Caco-2 (cell line): Measurements from ENCODE around the gene FAM53A. TPM values are rescaled to one million over a fixed set of nuclear protein-coding genes. Genes with fewer than 3 reads are reported as not detected.
"Not testable (repeated sequence)": the region's sequence is repeated elsewhere in the genome, so short reads cannot be mapped to it uniquely, and the experiment has no call there.

Source experiments
- BruUV-seq: library from RNA; stranded (reverse); fragments of 400-500 nt; replicated peaks from 2 replicates; lab custom pipeline; 2021; lab: Mats Ljungman, UMichigan
- CTCF ChIA-PET: fragments of 300-600 bp; sonication (Branson Sonifier 250); formaldehyde crosslinking; loops from one replicate; lab custom pipeline; 2022; ENCODE audit warnings: antibody characterized with exemption; lab: Charles Lee
- POLR2A ChIA-PET: fragments of 300-600 bp; sonication (Branson Sonifier 250); formaldehyde crosslinking; loops from one replicate; lab custom pipeline; 2022; ENCODE audit warnings: antibody characterized with exemption; lab: Charles Lee
- DNase-seq, 2 experiments: peaks; one replicate each; pipeline versions ENCODE4 v3.0.0 to v3.0.0-alpha.2; 2020 to 2022
- H3K27me3 ChIP-seq: replicated peaks from 2 replicates; pipeline ENCODE4 v1.6.0; 2011; ENCODE audit warnings: low read length; ENCODE audit not compliant: control insufficient read depth, insufficient read depth
- H3K36me3 ChIP-seq: 2 replicates; pipeline ENCODE4 v1.5.1; 2011; ENCODE audit warnings: low read length; ENCODE audit not compliant: control insufficient read depth, insufficient read depth
- H3K4me1 ChIP-seq: fragments of 250-450 bp; sonication (Bioruptor Pico); 2 replicates; pipeline ENCODE4 v1.5.1; 2020; ENCODE audit warnings: mild to moderate bottlenecking
- H3K4me3 ChIP-seq: 2 replicates; pipeline ENCODE4 v1.5.1; 2011; ENCODE audit warnings: low read depth, mild to moderate bottlenecking, control low read depth, low read length
- H3K9me3 ChIP-seq: fragments of 250-450 bp; sonication (Bioruptor Pico); 2 replicates; pipeline ENCODE4 v1.5.1; 2020; ENCODE audit warnings: mild to moderate bottlenecking, moderate library complexity
- H3K27ac Mint-ChIP-seq: one replicate; pipeline ENCODE4 v1.8.0; 2022; ENCODE audit warnings: mixed read lengths; ENCODE audit not compliant: unreplicated experiment
- H3K27me3 Mint-ChIP-seq: one replicate; pipeline ENCODE4 v1.8.0; 2022; ENCODE audit warnings: mixed read lengths; ENCODE audit not compliant: insufficient read depth, unreplicated experiment
- H3K36me3 Mint-ChIP-seq: one replicate; pipeline ENCODE4 v1.8.0; 2022; ENCODE audit warnings: mild to moderate bottlenecking, mixed read lengths; ENCODE audit not compliant: insufficient read depth, unreplicated experiment
- H3K4me1 Mint-ChIP-seq: one replicate; pipeline ENCODE4 v1.8.0; 2022; ENCODE audit warnings: low read depth, mixed read lengths; ENCODE audit not compliant: unreplicated experiment
- H3K4me3 Mint-ChIP-seq: one replicate; pipeline ENCODE4 v1.8.0; 2022; ENCODE audit warnings: mild to moderate bottlenecking, moderate library complexity, mixed read lengths; ENCODE audit not compliant: unreplicated experiment
- H3K9me3 Mint-ChIP-seq: one replicate; pipeline ENCODE4 v1.8.0; 2022; ENCODE audit warnings: mixed read lengths; ENCODE audit not compliant: unreplicated experiment
- intact Hi-C: fragments of 100-400 bp; cut with micrococcal nuclease; formaldehyde crosslinking; loops from one replicate; pipeline ENCODE4 v1.10.0; 2022; ENCODE audit not compliant: unreplicated experiment
- total RNA-seq: library from RNA; stranded (reverse); gene quantifications from 2 replicates; pipeline ENCODE4 v1.2.3, GENCODE V29; 2022
- TF ChIP-seq, protein P1 (sequence below), 2 experiments: fragments of 200-600 bp in 1 of 2; IDR thresholded peaks; 1 replicate in 1 of 2; 2 replicates in 1 of 2; pipeline versions ENCODE4 v1.5.1 to v1.8.0; 2011 to 2022; ENCODE audit warnings: antibody characterized with exemption in 1 of 2, control low read depth in 1 of 2, inconsistent platforms in 1 of 2, low read depth in 1 of 2, low read length in 1 of 2, mild to moderate bottlenecking in 1 of 2, moderate library complexity in 1 of 2; ENCODE audit not compliant: insufficient read depth in 1 of 2, severe bottlenecking in 1 of 2, unreplicated experiment in 1 of 2

The FAM53A gene
- total RNA-seq, 1 experiment from 2014 or later, result 4.1 TPM

DNA sequence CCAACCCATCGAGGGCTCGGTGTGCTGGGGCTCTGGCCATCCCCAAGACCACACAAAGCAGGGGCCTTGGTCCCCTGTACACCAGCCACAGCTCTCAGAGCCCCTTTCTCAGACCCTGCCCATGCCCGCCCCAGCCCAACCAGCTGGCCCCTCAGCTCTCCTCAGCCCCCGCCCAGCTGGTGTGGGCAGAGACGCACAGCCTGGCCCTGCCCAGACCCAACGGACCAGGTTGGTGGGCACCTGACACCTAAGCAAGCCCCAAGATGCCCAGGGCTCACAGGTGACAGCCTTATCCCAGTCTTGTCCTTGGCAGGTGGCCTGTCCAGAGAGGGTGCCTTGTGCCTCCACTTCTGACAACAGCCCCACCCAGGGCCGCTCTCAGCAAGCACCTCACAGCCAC is 42.4 kb downstream of the FAM53A start:
- CTCF ChIA-PET, result no interaction called here
- Histone ChIP-seq H3K4me1 (no peaks in the 10 kb centered on the region), H3K27me3 (no peaks in the 10 kb centered on the region), H3K9me3 (no peaks in the 10 kb centered on the region), H3K4me3 (no peak overlapping the region), H3K36me3 (no peaks in the 10 kb centered on the region)
- no peaks in the 10 kb centered on the region for H3K36me3 Mint-ChIP-seq
- H3K27me3 Mint-ChIP-seq, result no peaks in the 10 kb centered on the region
- POLR2A ChIA-PET, result no interaction called here
- no TSS peak for BruUV-seq
- H3K4me1 Mint-ChIP-seq, result no peaks in the 10 kb centered on the region
- DNase-seq, result no peak
- H3K9me3 Mint-ChIP-seq, result no peaks in the 10 kb centered on the region
- H3K27ac Mint-ChIP-seq, result no peak overlapping the region
- no peak overlapping the region for H3K4me3 Mint-ChIP-seq
- TF ChIP-seq, protein P1, sequence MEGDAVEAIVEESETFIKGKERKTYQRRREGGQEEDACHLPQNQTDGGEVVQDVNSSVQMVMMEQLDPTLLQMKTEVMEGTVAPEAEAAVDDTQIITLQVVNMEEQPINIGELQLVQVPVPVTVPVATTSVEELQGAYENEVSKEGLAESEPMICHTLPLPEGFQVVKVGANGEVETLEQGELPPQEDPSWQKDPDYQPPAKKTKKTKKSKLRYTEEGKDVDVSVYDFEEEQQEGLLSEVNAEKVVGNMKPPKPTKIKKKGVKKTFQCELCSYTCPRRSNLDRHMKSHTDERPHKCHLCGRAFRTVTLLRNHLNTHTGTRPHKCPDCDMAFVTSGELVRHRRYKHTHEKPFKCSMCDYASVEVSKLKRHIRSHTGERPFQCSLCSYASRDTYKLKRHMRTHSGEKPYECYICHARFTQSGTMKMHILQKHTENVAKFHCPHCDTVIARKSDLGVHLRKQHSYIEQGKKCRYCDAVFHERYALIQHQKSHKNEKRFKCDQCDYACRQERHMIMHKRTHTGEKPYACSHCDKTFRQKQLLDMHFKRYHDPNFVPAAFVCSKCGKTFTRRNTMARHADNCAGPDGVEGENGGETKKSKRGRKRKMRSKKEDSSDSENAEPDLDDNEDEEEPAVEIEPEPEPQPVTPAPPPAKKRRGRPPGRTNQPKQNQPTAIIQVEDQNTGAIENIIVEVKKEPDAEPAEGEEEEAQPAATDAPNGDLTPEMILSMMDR (IDR thresholded peaks at IDR 0.05; ENCODE audit: insufficient read depth in 1 of 2, low read depth in 1 of 2, low read length in 1 of 2, severe bottlenecking in 1 of 2, unreplicated experiment in 1 of 2), result no peak
- intact Hi-C loops, result no loop called here

DNA sequence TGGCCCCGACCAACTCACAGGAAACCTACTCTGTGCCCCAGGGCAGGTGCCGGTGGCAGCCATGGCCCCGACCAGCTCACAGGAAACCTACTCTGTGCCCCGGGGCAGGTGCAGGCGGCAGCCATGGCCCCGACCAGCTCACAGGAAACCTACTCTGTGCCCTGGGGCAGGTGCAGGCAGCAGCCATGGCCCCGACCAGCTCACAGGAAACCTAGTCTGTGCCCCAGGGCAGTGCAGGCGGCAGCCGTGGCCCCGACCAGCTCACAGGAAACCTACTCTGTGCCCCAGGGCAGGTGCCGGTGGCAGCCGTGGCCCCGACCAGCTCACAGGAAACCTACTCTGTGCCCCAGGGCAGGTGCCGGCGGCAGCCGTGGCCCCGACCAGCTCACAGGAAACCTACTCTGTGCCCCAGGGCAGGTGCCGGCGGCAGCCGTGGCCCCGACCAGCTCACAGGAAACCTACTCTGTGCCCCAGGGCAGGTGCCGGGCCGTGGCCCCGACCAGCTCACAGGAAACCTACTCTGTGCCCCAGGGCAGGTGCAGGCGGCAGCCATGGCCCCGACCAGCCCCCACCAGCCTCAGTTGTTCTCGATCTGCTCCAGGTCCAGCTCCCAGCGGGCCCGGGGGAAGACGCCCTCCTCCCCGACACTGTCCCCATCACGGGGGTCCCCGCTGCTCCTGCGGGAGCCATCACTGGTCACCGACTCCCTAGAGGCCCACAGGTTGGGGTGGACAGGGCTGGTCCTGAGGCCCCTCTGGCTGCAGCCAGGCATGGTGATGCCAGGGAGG is 43.2 kb downstream of the FAM53A start:
- H3K36me3 Mint-ChIP-seq, POLR2A ChIA-PET, H3K36me3 ChIP-seq, H3K9me3 Mint-ChIP-seq, H3K27ac Mint-ChIP-seq, H3K27me3 ChIP-seq, H3K4me1 Mint-ChIP-seq, intact Hi-C loops, H3K27me3 Mint-ChIP-seq, BruUV-seq, H3K4me1 ChIP-seq, CTCF ChIA-PET, H3K4me3 ChIP-seq, DNase-seq, H3K9me3 ChIP-seq, H3K4me3 Mint-ChIP-seq: not testable (repeated sequence)

DNA sequence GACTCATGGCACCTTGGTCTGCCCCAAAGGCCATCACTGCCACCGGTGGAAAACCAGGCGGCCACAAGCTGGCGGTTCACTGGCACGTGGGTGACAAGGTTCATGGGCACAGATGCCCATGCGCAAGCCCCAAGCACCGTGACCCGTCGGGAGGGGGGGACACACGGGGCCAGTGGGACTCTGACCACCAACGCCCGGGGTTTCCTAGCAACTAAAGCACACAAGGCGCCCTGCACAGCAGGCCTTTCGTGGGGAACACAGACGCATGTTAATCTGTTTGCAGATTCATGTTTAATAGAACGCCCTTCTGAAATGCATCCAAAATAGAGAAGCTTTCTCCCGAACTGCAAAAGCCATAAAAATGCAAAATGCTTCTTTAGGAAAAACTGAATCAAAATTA is 43.9 kb downstream of the FAM53A start:
- Mint-ChIP-seq H3K9me3 (no peaks in the 10 kb centered on the region), H3K27me3 (no peaks in the 10 kb centered on the region), H3K36me3 (no peaks in the 10 kb centered on the region), H3K4me3 (no peak overlapping the region), H3K4me1 (no peaks in the 10 kb centered on the region), H3K27ac (no peak overlapping the region)
- intact Hi-C loops, result no loop called here
- Histone ChIP-seq H3K4me3 (no peak overlapping the region), H3K9me3 (no peaks in the 10 kb centered on the region), H3K36me3 (no peaks in the 10 kb centered on the region), H3K4me1 (no peaks in the 10 kb centered on the region), H3K27me3 (no peaks in the 10 kb centered on the region)
- POLR2A ChIA-PET, result no interaction called here
- BruUV-seq, result no TSS peak
- TF ChIP-seq, protein P1 (IDR thresholded peaks at IDR 0.05; ENCODE audit: insufficient read depth in 1 of 2, low read depth in 1 of 2, low read length in 1 of 2, severe bottlenecking in 1 of 2, unreplicated experiment in 1 of 2), result no peak
- CTCF ChIA-PET, result no interaction called here
- no peak for DNase-seq
